ENCODE measurements around the gene EHD4. TPM values are rescaled to one million over a fixed set of nuclear protein-coding genes. Genes with fewer than 3 reads are reported as not detected.

The EHD4 gene
- total and polyA plus RNA-seq, 12 donors, result 23.4 to 62.7 (median 43.2) TPM

DNA sequence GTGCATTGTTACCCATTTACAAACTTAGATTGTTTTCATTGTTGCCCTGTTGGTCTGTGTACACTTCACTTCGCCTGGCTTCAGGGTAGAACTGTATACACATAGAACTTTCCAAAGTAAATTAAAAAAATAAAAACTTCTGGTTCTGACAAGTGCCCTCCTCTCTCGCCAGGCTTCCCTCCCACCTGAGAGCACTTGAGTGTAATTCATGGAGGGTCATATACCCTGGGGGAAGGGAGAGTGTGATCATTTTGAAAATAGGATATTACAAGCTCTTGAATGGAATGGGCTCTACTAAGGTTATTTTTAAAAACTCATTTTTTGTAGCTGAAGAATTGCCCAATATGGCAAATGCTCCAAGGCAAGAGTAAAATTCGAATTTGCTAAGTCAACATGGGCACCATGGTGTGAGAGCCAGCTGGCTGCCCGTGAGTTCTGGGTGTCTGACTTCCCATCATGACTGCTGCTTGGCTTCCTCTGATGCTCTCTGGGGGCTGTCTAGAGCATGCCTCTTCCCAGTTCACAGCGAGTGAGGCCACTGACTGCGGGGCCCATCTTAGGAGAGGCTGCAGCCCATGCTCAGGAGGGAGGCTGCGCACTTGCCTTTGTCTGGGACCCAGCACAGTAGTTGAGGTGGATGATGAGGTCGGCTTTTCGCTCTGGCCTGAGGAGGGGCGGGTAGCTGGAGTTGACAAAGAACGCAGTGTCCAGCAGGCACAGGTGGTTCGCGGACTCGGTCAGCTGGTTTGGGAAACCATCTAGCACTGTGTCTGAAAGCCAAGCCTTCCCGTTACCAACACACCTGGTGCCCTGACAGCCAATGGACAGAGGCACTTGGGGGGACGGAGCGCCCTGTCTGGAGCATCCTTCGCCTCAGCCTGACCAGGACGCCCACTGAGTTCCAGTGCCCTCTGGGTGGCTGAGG, 13.1 kb upstream of the EHD4 start:
- intact Hi-C loops (cut with DNase I), result loop anchor here in 4 of 10 donors (5.0 kb wide), 4 partner anchors 72 to 158 kb away; partner anchors contain the start of gene JMJD7 (in 1 of the 4)
- DNase-seq (no peak), ATAC-seq (no peak)
- Histone ChIP-seq H3K36me3 (no peaks in the 10 kb centered on the region), H3K9me3 (no peaks in the 10 kb centered on the region), H3K4me1 (peaks cover 0 to 22% (median 8%) of the 10 kb centered on the region in 9 donors), H3K27ac (no peak overlapping the region), H3K27me3 (peaks cover 0 to 3% (median 0%) of the 10 kb centered on the region in 7 donors), H3K4me3 (no peak overlapping the region)
- 91 to 93% methylated on average over 19 of the region's 19 CpGs for WGBS, 2 donors
- TF ChIP-seq, protein P1, sequence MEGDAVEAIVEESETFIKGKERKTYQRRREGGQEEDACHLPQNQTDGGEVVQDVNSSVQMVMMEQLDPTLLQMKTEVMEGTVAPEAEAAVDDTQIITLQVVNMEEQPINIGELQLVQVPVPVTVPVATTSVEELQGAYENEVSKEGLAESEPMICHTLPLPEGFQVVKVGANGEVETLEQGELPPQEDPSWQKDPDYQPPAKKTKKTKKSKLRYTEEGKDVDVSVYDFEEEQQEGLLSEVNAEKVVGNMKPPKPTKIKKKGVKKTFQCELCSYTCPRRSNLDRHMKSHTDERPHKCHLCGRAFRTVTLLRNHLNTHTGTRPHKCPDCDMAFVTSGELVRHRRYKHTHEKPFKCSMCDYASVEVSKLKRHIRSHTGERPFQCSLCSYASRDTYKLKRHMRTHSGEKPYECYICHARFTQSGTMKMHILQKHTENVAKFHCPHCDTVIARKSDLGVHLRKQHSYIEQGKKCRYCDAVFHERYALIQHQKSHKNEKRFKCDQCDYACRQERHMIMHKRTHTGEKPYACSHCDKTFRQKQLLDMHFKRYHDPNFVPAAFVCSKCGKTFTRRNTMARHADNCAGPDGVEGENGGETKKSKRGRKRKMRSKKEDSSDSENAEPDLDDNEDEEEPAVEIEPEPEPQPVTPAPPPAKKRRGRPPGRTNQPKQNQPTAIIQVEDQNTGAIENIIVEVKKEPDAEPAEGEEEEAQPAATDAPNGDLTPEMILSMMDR (IDR thresholded peaks at IDR 0.05), result no peak

DNA sequence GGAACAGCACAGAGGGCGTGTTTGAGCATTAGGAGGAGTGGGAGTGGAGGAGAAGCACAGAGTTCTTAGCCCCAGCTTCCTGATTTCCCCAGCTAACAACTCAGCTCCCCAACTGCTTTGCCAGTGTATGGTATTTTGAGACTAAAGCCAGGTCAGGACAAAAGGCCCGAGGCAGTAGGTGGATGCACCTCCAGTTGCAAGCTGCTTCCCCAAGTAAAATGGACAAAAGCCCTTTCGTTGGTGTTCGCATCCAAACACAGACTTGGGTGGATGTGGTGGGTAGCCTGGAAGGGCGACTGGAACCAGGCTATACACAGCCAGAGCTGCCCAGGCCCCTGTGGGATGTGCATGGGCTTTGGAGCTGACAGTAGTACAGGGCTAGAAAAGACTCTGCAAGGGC, 12.3 kb upstream of the EHD4 start:
- intact Hi-C loops (cut with DNase I), result loop anchor here in 4 of 10 donors (5.0 kb wide), 4 partner anchors 73 to 157 kb away; partner anchors contain the start of gene JMJD7 (in 1 of the 4)
- TF ChIP-seq, protein P1 (IDR thresholded peaks at IDR 0.05), result no peak
- H3K4me3 ChIP-seq, result no peak overlapping the region
- H3K27me3 ChIP-seq, result no peaks in the 10 kb centered on the region
- no peaks in the 10 kb centered on the region for H3K9me3 ChIP-seq
- H3K36me3 ChIP-seq, result no peaks in the 10 kb centered on the region
- DNase-seq, result no peak
- WGBS, 2 donors, result 95 to 96% methylated on average over 5 of the region's 5 CpGs
- ATAC-seq, result no peak
- no peak overlapping the region for H3K27ac ChIP-seq
- peaks cover 0 to 31% (median 17%) of the 10 kb centered on the region in 9 donors for H3K4me1 ChIP-seq

DNA sequence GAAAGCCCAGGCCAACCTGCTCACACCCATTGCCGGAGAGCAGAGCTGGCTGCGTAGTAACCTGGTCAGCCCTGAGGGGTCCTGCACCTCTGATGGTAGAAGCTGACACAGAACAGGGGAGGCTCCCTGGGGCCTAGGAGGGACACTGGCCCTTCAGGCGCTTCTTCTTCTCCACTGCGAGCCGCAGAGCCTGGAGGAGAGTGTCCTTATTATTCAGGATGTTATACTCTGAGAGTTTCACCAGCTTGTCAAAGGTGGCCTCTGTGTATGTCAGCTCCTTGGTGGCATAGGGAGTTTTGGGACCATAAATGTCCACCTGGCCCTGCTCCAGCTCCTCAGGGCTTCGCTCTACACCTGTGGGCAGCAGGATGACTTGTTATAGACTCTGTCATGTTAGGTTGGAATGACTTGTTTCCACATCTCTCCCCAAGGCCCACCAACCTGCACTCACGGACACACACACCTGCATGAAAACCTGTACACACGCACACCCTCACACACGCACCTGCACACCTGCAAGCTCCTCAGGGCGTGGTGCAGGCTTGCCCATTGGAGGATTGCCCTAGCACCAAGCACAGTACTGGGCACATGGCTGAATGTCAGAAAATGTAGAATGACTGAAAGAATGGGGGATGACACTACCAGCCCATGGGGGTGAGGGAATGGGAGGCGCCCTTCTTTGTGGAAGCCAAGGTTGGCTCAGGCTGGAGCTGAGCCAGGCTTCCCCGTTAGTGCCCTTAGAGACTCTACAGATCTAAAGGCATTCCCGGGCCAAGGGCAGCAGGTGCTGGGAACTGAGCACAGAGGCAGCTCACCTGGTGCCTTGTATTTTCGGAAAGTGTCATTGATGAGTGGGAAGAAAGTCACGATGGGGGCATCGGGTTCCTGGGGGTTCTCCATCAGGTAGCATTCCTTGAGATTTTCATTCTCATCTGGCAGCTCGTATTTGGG, 11.5 kb upstream of the EHD4 start:
- no peak for ATAC-seq
- WGBS, 2 donors, result 94 to 96% methylated on average over 17 of the region's 17 CpGs

More for the DNA sequence above, 11.5 kb upstream of the EHD4 start:
- H3K4me1 ChIP-seq, result peaks cover 0 to 35% (median 19%) of the 10 kb centered on the region in 9 donors
- TF ChIP-seq, protein P1 (IDR thresholded peaks at IDR 0.05), result no peak
- intact Hi-C loops (cut with DNase I), result no loop called here
- H3K36me3 ChIP-seq, result no peaks in the 10 kb centered on the region
- H3K9me3 ChIP-seq, result no peaks in the 10 kb centered on the region
- H3K27ac ChIP-seq, result no peak overlapping the region
- no peak overlapping the region for H3K4me3 ChIP-seq
- H3K27me3 ChIP-seq, result no peaks in the 10 kb centered on the region
- no peak for DNase-seq
